Measurements from ENCODE around the gene MAP3K8. TPM values are rescaled to one million over a fixed set of nuclear protein-coding genes. Genes with fewer than 3 reads are reported as not detected.

MAP3K8 gene
- total RNA-seq, 2 donors from 2014 or later: 6.8 to 12.6 TPM

GRCh38 chr10:30460121-30460520 is 26.1 kb downstream of the MAP3K8 start:
- intact Hi-C loops (cut with DNase I): no loop called here
- Histone ChIP-seq H3K27me3 (no peaks in the 10 kb centered on the region), H3K36me3 (peaks cover 10% of the 10 kb centered on the region), H3K4me1 (no peaks in the 10 kb centered on the region), H3K9ac (ENCODE audit: low read depth in 2 of 2, low read length in 2 of 2) (no peak overlapping the region), H3K4me3 (no peak overlapping the region), H3K9me3 (no peaks in the 10 kb centered on the region), H3K27ac (no peak overlapping the region)
- TF ChIP-seq CTCF (IDR thresholded peaks at IDR 0.05): no peak
- DNase-seq: no peak

GRCh38 chr10:30462513-30462912 is 28.5 kb downstream of the MAP3K8 start:
- Histone ChIP-seq H3K9ac (ENCODE audit: low read depth in 2 of 2, low read length in 2 of 2) (no peak overlapping the region), H3K9me3 (no peaks in the 10 kb centered on the region), H3K27me3 (no peaks in the 10 kb centered on the region), H3K36me3 (peaks cover 10% of the 10 kb centered on the region), H3K27ac (no peak overlapping the region), H3K4me1 (no peaks in the 10 kb centered on the region), H3K4me3 (no peak overlapping the region)
- TF ChIP-seq CTCF (IDR thresholded peaks at IDR 0.05): no peak
- intact Hi-C loops (cut with DNase I): no loop called here
- no peak for DNase-seq

GRCh38 chr10:30463944-30464451 is 30.0 kb downstream of the MAP3K8 start:
- no peak overlapping the region for H3K4me3 ChIP-seq
- no peaks in the 10 kb centered on the region for H3K9me3 ChIP-seq
- no peak for TF ChIP-seq CTCF (IDR thresholded peaks at IDR 0.05)
- no peaks in the 10 kb centered on the region for H3K27me3 ChIP-seq
- H3K4me1 ChIP-seq: no peaks in the 10 kb centered on the region
- H3K9ac ChIP-seq (ENCODE audit: low read depth in 2 of 2, low read length in 2 of 2): no peak overlapping the region
- no peak for DNase-seq
- H3K27ac ChIP-seq: no peak overlapping the region
- intact Hi-C loops (cut with DNase I): no loop called here
- peaks cover 10% of the 10 kb centered on the region for H3K36me3 ChIP-seq

GRCh38 chr10:30464675-30465074 is 30.7 kb downstream of the MAP3K8 start:
- H3K4me1 ChIP-seq: no peaks in the 10 kb centered on the region
- no peaks in the 10 kb centered on the region for H3K27me3 ChIP-seq
- DNase-seq: no peak
- H3K27ac ChIP-seq: no peak overlapping the region
- H3K9ac ChIP-seq (ENCODE audit: low read depth in 2 of 2, low read length in 2 of 2): no peak overlapping the region
- H3K36me3 ChIP-seq: peaks cover 10% of the 10 kb centered on the region
- no peaks in the 10 kb centered on the region for H3K9me3 ChIP-seq
- TF ChIP-seq CTCF (IDR thresholded peaks at IDR 0.05): no peak
- intact Hi-C loops (cut with DNase I): no loop called here
- H3K4me3 ChIP-seq: no peak overlapping the region

- no peak overlapping the region for H3K27ac ChIP-seq
- no peak overlapping the region for H3K4me3 ChIP-seq
- no peaks in the 10 kb centered on the region for H3K36me3 ChIP-seq
- no peak for TF ChIP-seq CTCF (IDR thresholded peaks at IDR 0.05)
- no peak for DNase-seq
- no peaks in the 10 kb centered on the region for H3K9me3 ChIP-seq
- H3K27me3 ChIP-seq: no peaks in the 10 kb centered on the region
- no peaks in the 10 kb centered on the region for H3K4me1 ChIP-seq
- intact Hi-C loops (cut with DNase I): no loop called here
- no peak overlapping the region for H3K9ac ChIP-seq (ENCODE audit: low read depth in 2 of 2, low read length in 2 of 2)
Observed at GRCh38 chr10:30466445-30466844, 32.5 kb downstream of the MAP3K8 start.
